ENCODE data around the gene RNF215. TPM values are rescaled to one million over a fixed set of nuclear protein-coding genes. Genes with fewer than 3 reads are reported as not detected.

The RNF215 gene
- total RNA-seq, 4 donors from 2014 or later, result 8.6 to 28.9 (median 13.0) TPM

DNA sequence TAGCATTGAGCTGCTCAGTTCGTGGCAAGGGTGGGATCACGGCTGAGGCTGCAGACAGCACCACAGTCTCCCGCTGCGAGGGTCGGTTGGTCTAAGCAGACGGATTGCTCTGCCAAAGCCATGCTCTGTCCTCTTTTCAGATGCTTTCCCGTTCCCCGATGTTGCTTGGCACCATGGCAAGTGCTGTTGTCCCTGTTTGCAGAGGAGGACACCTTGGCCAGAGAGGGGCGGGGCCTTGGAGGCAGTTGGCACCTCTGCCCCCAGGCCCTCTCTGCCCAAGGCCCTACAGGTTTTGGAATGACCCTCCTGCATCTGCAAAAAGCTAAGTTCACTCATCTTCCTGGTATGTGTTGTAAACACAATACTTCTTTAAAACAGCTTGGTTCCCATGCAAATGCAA is 18.8 kb downstream of the RNF215 start:
- no peak for TF ChIP-seq POLR2A (IDR thresholded peaks at IDR 0.05)
- TF ChIP-seq, protein P1, sequence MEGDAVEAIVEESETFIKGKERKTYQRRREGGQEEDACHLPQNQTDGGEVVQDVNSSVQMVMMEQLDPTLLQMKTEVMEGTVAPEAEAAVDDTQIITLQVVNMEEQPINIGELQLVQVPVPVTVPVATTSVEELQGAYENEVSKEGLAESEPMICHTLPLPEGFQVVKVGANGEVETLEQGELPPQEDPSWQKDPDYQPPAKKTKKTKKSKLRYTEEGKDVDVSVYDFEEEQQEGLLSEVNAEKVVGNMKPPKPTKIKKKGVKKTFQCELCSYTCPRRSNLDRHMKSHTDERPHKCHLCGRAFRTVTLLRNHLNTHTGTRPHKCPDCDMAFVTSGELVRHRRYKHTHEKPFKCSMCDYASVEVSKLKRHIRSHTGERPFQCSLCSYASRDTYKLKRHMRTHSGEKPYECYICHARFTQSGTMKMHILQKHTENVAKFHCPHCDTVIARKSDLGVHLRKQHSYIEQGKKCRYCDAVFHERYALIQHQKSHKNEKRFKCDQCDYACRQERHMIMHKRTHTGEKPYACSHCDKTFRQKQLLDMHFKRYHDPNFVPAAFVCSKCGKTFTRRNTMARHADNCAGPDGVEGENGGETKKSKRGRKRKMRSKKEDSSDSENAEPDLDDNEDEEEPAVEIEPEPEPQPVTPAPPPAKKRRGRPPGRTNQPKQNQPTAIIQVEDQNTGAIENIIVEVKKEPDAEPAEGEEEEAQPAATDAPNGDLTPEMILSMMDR (IDR thresholded peaks at IDR 0.05), result no peak
- Histone ChIP-seq H3K4me3 (no peak overlapping the region), H3K4me1 (no peaks in the 10 kb centered on the region), H3K9me3 (no peaks in the 10 kb centered on the region), H3K27me3 (no peaks in the 10 kb centered on the region), H3K27ac (no peak overlapping the region), H3K36me3 (no peaks in the 10 kb centered on the region)
- DNase-seq, result no peak

DNA sequence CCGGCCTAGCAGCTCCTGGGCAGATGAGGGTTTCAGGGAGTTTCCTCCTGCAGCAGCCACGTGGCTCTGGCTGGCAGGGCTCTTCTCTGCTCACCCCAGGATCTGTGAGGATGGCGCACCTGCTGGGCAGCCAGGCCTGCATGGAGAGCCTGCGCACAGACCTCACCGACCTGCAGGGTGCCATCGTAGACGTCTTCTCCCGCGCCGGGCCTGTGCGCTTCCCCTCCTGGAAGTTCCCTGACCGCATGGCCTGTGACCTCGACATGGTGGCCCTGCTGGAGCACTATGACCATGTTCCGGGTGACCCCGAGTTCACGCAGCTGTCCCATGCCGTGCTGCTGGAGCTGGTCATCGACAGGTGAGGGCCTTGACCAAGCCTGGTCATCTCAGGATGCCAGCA is 21.3 kb downstream of the RNF215 start:
- H3K4me3 ChIP-seq, result no peak overlapping the region
- H3K9me3 ChIP-seq, result no peaks in the 10 kb centered on the region
- H3K27ac ChIP-seq, result no peak overlapping the region
- no peaks in the 10 kb centered on the region for H3K36me3 ChIP-seq
- H3K4me1 ChIP-seq, result no peaks in the 10 kb centered on the region
- H3K27me3 ChIP-seq, result no peaks in the 10 kb centered on the region
- TF ChIP-seq POLR2A (IDR thresholded peaks at IDR 0.05), result no peak
- TF ChIP-seq, protein P1 (IDR thresholded peaks at IDR 0.05), result no peak
- DNase-seq, result no peak

DNA sequence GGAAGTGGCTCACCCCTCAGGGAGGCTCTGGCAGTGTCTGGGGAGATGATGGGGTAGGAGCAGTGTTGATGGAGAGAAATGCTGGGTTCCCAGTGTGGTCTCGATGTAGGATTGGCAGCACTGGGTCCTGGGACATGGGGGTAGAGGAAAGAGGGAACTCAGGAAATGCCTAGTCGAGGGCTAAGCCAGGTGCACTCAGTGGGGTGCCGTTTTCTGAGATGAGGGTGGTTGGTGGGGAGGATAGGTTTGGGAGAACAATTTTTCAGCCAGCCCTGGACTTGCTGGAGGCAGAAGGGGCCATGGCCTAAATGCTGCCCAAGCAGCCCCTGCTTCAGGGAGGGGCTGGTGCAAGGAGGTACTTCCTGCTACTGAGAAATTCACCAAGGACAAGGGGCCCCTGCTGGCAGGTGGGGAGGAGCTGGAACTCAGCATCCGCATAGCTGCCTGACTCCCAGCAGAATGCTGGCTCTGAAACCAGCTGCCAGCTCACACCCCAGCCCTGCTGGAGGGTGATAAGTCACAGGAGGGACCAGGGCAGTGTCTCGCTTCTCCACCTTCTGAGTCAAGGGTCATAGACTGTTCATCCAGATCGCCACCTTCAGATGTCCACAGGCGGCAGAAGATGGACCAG is 24.4 kb downstream of the RNF215 start:
- peaks cover 0 to 2% (median 0%) of the 10 kb centered on the region in 4 donors for H3K4me1 ChIP-seq
- no peaks in the 10 kb centered on the region for H3K9me3 ChIP-seq
- H3K36me3 ChIP-seq, result no peaks in the 10 kb centered on the region
- no peaks in the 10 kb centered on the region for H3K27me3 ChIP-seq
- DNase-seq, result no peak
- H3K27ac ChIP-seq, result no peak overlapping the region
- TF ChIP-seq, protein P1 (IDR thresholded peaks at IDR 0.05), result no peak
- TF ChIP-seq POLR2A (IDR thresholded peaks at IDR 0.05), result no peak
- no peak overlapping the region for H3K4me3 ChIP-seq

DNA sequence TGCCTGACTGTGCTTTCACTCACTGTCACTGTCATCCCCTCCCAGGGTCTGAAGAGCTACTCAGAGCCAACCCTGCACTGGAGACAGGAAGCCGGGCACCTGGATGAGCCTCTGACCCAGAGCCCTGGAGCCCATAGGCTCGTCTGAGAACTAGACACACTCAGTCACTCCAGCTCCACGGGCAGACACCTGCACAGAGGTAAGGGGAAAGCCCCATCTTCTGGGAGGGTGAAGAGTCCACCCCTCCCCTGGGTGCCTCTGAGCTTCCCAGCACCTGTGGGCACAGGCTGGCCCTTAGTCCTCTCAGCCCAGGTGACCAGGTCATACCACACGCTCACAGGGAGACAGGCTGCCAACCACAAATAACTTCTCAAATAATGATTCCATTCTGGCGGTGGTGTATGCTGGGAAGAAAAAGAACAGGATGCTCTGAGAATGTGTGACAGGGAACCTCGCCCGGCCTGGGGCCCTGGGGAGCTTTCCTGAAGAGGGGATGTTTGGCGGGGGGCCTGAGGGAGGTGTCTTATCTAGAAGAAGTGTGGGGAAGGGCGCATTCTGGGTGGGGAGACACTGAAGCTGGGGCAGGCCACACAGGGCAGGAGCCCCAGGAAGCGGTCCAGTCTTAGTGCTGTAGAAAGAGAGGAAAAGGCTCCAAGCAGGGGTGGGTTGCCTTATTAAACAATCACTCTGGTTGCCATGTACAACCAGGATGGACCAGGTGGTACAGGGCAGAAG is 25.1 kb downstream of the RNF215 start:
- no peak for DNase-seq
- no peak overlapping the region for H3K4me3 ChIP-seq
- no peak for TF ChIP-seq POLR2A (IDR thresholded peaks at IDR 0.05)
- TF ChIP-seq, protein P1 (IDR thresholded peaks at IDR 0.05), result no peak

DNA sequence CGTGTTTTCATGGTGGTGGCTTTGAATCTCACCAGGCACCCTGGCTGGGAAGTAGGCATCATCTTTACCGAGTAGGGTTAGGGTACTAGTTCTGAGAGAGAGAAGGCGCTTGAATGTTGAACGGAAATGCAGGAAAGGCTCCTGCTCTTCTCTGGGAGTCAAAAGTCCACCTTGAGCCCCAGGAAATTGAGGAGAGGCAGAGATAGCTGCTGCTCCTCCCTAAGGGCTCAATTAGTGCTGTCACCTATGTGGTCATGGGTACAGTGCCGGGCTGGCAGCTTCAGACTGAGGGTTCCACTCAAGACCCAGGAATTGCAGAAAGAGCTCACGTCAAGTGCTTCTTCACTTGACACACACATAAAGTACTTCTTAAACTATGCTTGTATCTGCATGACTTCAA is 28.7 kb downstream of the RNF215 start:
- Histone ChIP-seq H3K4me3 (no peak overlapping the region), H3K9me3 (no peaks in the 10 kb centered on the region), H3K36me3 (no peaks in the 10 kb centered on the region), H3K27ac (no peak overlapping the region), H3K4me1 (peaks cover 0 to 32% (median 9%) of the 10 kb centered on the region in 4 donors), H3K27me3 (no peaks in the 10 kb centered on the region)
- no peak for TF ChIP-seq POLR2A (IDR thresholded peaks at IDR 0.05)
- TF ChIP-seq, protein P1 (IDR thresholded peaks at IDR 0.05), result no peak
- DNase-seq, result no peak

More for the DNA sequence above, 25.1 kb downstream of the RNF215 start:
- Histone ChIP-seq H3K9me3 (no peaks in the 10 kb centered on the region), H3K36me3 (no peaks in the 10 kb centered on the region), H3K4me1 (peaks cover 0 to 9% (median 0%) of the 10 kb centered on the region in 4 donors), H3K27ac (no peak overlapping the region), H3K27me3 (no peaks in the 10 kb centered on the region)
